IMR-90 (cell line): ENCODE data around the gene TNS1. TPM values are rescaled to one million over a fixed set of nuclear protein-coding genes. Genes with fewer than 3 reads are reported as not detected.

ENCODE experiments used
- ATAC-seq: fragments of 200-7000 bp; cut with Tn5 transposase; 2 replicates; pipeline ENCODE4 v1.9.1; 2020; ENCODE audit warnings: low read depth, mild to moderate bottlenecking, moderate library complexity
- BruUV-seq: library from RNA; stranded (reverse); fragments of 400-500 nt; replicated peaks from 2 replicates; lab custom pipeline; 2021; lab: Mats Ljungman, UMichigan
- CTCF ChIA-PET: fragments of 300-600 bp; formaldehyde crosslinking; extraction: SDS; loops from one replicate; lab custom pipeline; 2021; ENCODE audit warnings: antibody characterized with exemption; lab: Yijun Ruan, JAX
- POLR2A ChIA-PET: fragments of 300-600 bp; sonication (Branson Sonifier 250); formaldehyde crosslinking; loops from one replicate; lab custom pipeline; 2022; ENCODE audit warnings: antibody characterized with exemption; ENCODE audit not compliant: unreplicated experiment; lab: Charles Lee
- DNase-seq: peaks from one replicate; pipeline ENCODE4 v3.0.0; 2013
- H2AFZ ChIP-seq: replicated peaks from 2 replicates; pipeline ENCODE3; 2013; ENCODE audit warnings: low read length, mild to moderate bottlenecking; ENCODE audit not compliant: poor library complexity
- H2AK5ac ChIP-seq: 2 replicates; pipeline ENCODE4 v1.6.1; 2013; ENCODE audit warnings: low read depth, low read length, inconsistent platforms
- H2AK9ac ChIP-seq: replicated peaks from 2 replicates; pipeline ENCODE3; 2013; ENCODE audit warnings: mild to moderate bottlenecking, low read depth, low read length, moderate library complexity; ENCODE audit not compliant: poor library complexity
- H2BK120ac ChIP-seq: 2 replicates; pipeline ENCODE4 v1.6.1; 2013; ENCODE audit warnings: low read depth, low read length, inconsistent platforms
- H2BK15ac ChIP-seq: 3 replicates; pipeline ENCODE4 v1.6.1; 2013; ENCODE audit warnings: low read depth, low read length, inconsistent platforms
- H2BK20ac ChIP-seq: 2 replicates; pipeline ENCODE4 v1.6.1; 2013; ENCODE audit warnings: low read depth, mild to moderate bottlenecking, inconsistent platforms, low read length, moderate library complexity
- H2BK5ac ChIP-seq: 2 replicates; pipeline ENCODE4 v1.6.1; 2013; ENCODE audit warnings: mild to moderate bottlenecking, low read depth, low read length, inconsistent platforms; ENCODE audit not compliant: poor library complexity, severe bottlenecking
- H3K14ac ChIP-seq: replicated peaks from 2 replicates; pipeline ENCODE4 v1.6.1; 2013; ENCODE audit warnings: low read depth, low read length, inconsistent platforms
- H3K18ac ChIP-seq: 2 replicates; pipeline ENCODE4 v1.6.1; 2013; ENCODE audit warnings: low read depth, low read length, control low read depth
- H3K23ac ChIP-seq: 2 replicates; pipeline ENCODE4 v1.6.1; 2013; ENCODE audit warnings: low read depth, low read length, inconsistent platforms
- H3K27ac ChIP-seq: 2 replicates; pipeline ENCODE4 v1.5.1; 2013; ENCODE audit warnings: mild to moderate bottlenecking, control low read depth, low read length; ENCODE audit not compliant: insufficient read depth
- H3K27me3 ChIP-seq: 2 replicates; pipeline ENCODE4 v1.6.1; 2013; ENCODE audit warnings: low read length; ENCODE audit not compliant: control insufficient read depth, insufficient read depth
- H3K36me3 ChIP-seq: 2 replicates; pipeline ENCODE4 v1.6.1; 2013; ENCODE audit warnings: low read length, mixed read lengths; ENCODE audit not compliant: control insufficient read depth, insufficient read depth
- H3K4ac ChIP-seq: 2 replicates; pipeline ENCODE4 v1.6.1; 2013; ENCODE audit warnings: low read depth, low read length, inconsistent platforms
- H3K4me1 ChIP-seq: 2 replicates; pipeline ENCODE4 v1.6.1; 2013; ENCODE audit warnings: low read length, mixed read lengths; ENCODE audit not compliant: control insufficient read depth, insufficient read depth
- H3K4me2 ChIP-seq: 2 replicates; pipeline ENCODE4 v1.6.1; 2013; ENCODE audit warnings: low read depth, mild to moderate bottlenecking, control low read depth, low read length, moderate library complexity
- H3K4me3 ChIP-seq: 2 replicates; pipeline ENCODE4 v1.5.1; 2013; ENCODE audit warnings: low read depth, mild to moderate bottlenecking, control low read depth, low read length, moderate library complexity; ENCODE audit not compliant: insufficient read depth
- H3K56ac ChIP-seq: 2 replicates; pipeline ENCODE4 v1.6.1; 2013; ENCODE audit warnings: low read length, inconsistent platforms; ENCODE audit not compliant: insufficient read depth; ENCODE audit errors: extremely low read depth
- H3K79me1 ChIP-seq, 2 experiments: 2 replicates each; pipeline ENCODE4 v1.6.1; 2013; ENCODE audit warnings: low read length in 2 of 2, inconsistent platforms in 1 of 2, low read depth in 1 of 2
- H3K9ac ChIP-seq: 2 replicates; pipeline ENCODE4 v1.6.1; 2013; ENCODE audit warnings: low read depth, low read length, control low read depth
- H3K9me1 ChIP-seq: 2 replicates; pipeline ENCODE4 v1.6.1; 2013; ENCODE audit warnings: low read length, inconsistent platforms; ENCODE audit not compliant: insufficient read depth
- H3K9me3 ChIP-seq: 2 replicates; pipeline ENCODE4 v1.6.1; 2013; ENCODE audit warnings: low read length; ENCODE audit not compliant: control insufficient read depth, insufficient read depth
- H4K20me1 ChIP-seq: 2 replicates; pipeline ENCODE4 v1.6.1; 2013; ENCODE audit warnings: low read length, inconsistent platforms; ENCODE audit not compliant: insufficient read depth
- H4K5ac ChIP-seq: 2 replicates; pipeline ENCODE4 v1.6.1; 2013; ENCODE audit warnings: mild to moderate bottlenecking, low read depth, low read length, control low read depth
- H4K8ac ChIP-seq, 2 experiments: 2 replicates each; pipeline ENCODE4 v1.6.1; 2013; ENCODE audit warnings: low read depth in 2 of 2, low read length in 2 of 2, control low read depth in 1 of 2, inconsistent platforms in 1 of 2
- H4K91ac ChIP-seq: 2 replicates; pipeline ENCODE4 v1.6.1; 2013; ENCODE audit warnings: low read depth, low read length, inconsistent platforms; ENCODE audit not compliant: insufficient read depth
- FOS ChIP-seq: fragments of 150-350 bp; IDR thresholded peaks from 2 replicates; pipeline ENCODE4 v1.6.1; 2016; ENCODE audit warnings: low read depth, low read length
- MAFK ChIP-seq: IDR thresholded peaks from 2 replicates; pipeline ENCODE4 v1.6.1; 2012; ENCODE audit warnings: low read depth, low read length, improper control_type of control experiment
- MAZ ChIP-seq: IDR thresholded peaks from 2 replicates; pipeline ENCODE4 v1.6.1; 2012; ENCODE audit warnings: low read depth, mild to moderate bottlenecking, low read length, improper control_type of control experiment, moderate library complexity, borderline replicate concordance
- RAD21 ChIP-seq: IDR thresholded peaks from 2 replicates; pipeline ENCODE4 v1.6.1; 2012; ENCODE audit warnings: low read length, improper control_type of control experiment
- WGBS, 2 experiments: methylation state at CpG; one replicate each; pipeline versions ENCODE4 v1.1.5 to v1.1.7; 2013; ENCODE audit warnings: missing lambda C conversion rate in 2 of 2; ENCODE audit not compliant: insufficient read length in 1 of 2; ENCODE audit errors: extremely low coverage in 2 of 2; 5-methylcytosine and 5-hydroxymethylcytosine counted together
- dilution Hi-C: fragments of 300-500 bp; cut with HindIII; formaldehyde crosslinking; loops from one replicate; pipeline ENCODE4 v1.14.3; 2018; ENCODE audit warnings: low sequenced_read_pairs; ENCODE audit not compliant: unreplicated experiment
- in situ Hi-C: fragments of 300-500 bp; cut with MboI; formaldehyde crosslinking; loops from 3 replicates; pipeline ENCODE4 v1.14.3; 2019; ENCODE audit warnings: low sequenced_read_pairs, inconsistent platforms, mixed read lengths
- intact Hi-C: fragments of 100-400 bp; cut with micrococcal nuclease; formaldehyde crosslinking; loops from 2 replicates; pipeline ENCODE4 v1.10.0; 2022
- polyA plus RNA-seq, 3 experiments: library from polyadenylated mRNA; depleted of rRNA; stranded (reverse); fragments of >200 nt; gene quantifications; 2 replicates each; pipeline ENCODE4 v1.2.3, GENCODE V29; 2012; ENCODE audit warnings: low replicate concordance in 1 of 3
- total RNA-seq: library from RNA; depleted of rRNA; stranded (reverse); fragments of >200 nt; gene quantifications from 2 replicates; pipeline ENCODE4 v1.2.3, GENCODE V29; 2012

The TNS1 gene
- total and polyA plus RNA-seq, 2 of the 4 experiments (the other 2 are of a cell fraction), result 41.1 to 45.2 TPM

GRCh38 chr2:218040883-218041282, 38.1 kb upstream of the TNS1 start:
- no peak overlapping the region for H2BK15ac ChIP-seq
- H2BK5ac ChIP-seq, result no peak overlapping the region
- H3K36me3 ChIP-seq, result no peaks in the 10 kb centered on the region
- no peak overlapping the region for H3K4ac ChIP-seq
- 0 out of 2 replicates have a peak, but pooled peaks cover 3% of the 10 kb centered on the region for H4K20me1 ChIP-seq
- H3K9ac ChIP-seq, result no peak overlapping the region
- dilution Hi-C loops, result no loop called here
- BruUV-seq, result no TSS peak
- TF ChIP-seq RAD21, result no peak
- TF ChIP-seq FOS, result no peak
- no peak for TF ChIP-seq MAFK
- no peak for TF ChIP-seq MAZ
- no peak overlapping the region for H2BK120ac ChIP-seq
- H2BK20ac ChIP-seq, result no peak overlapping the region
- no peak overlapping the region for H3K4me2 ChIP-seq
- no peak overlapping the region for H4K8ac ChIP-seq
- H3K23ac ChIP-seq, result no peak overlapping the region
- H3K79me1 ChIP-seq, result no peaks in the 10 kb centered on the region
- no peak overlapping the region for H3K4me3 ChIP-seq
- H3K27ac ChIP-seq, result no peak overlapping the region
- H2AFZ ChIP-seq, result no peak overlapping the region
- H4K5ac ChIP-seq, result no peak overlapping the region
- H3K18ac ChIP-seq, result no peak overlapping the region
- 0 out of 2 replicates have a peak, but pooled peaks cover 8% of the 10 kb centered on the region for H3K9me1 ChIP-seq
- H2AK9ac ChIP-seq, result no peak overlapping the region
- WGBS, 2 experiments, result no CpG with 5 or more reads among the region's 2 CpGs
- POLR2A ChIA-PET, result interaction anchor here (0.6 kb wide), 1 partner anchor 12 kb away, joined by 4 read pairs; no protein-coding TSS in a partner anchor
- H3K14ac ChIP-seq, result no peak overlapping the region
- H3K9me3 ChIP-seq, result peaks cover 10% of the 10 kb centered on the region; the same call in 1 of the 2 replicates
- intact Hi-C loops, result no loop called here
- CTCF ChIA-PET, result interaction anchor here (1.3 to 1.4 kb wide), 2 partner anchors 28 to 255 kb away, joined by 3 to 4 read pairs; partner anchors contain the start of gene RUFY4
- peaks cover 54% of the 10 kb centered on the region for H3K27me3 ChIP-seq
- DNase-seq, result no peak
- H3K4me1 ChIP-seq, result no peaks in the 10 kb centered on the region
- no peak overlapping the region for H3K56ac ChIP-seq
- in situ Hi-C loops, result no loop called here
- no peak overlapping the region for H4K91ac ChIP-seq
- H2AK5ac ChIP-seq, result no peak overlapping the region
- ATAC-seq, result no peak
